ENCODE results near the gene DZIP1.

DZIP1 gene

GRCh38 chr13:95593462-95593861 is 51.0 kb downstream of the DZIP1 start:
- no peak for TF ChIP-seq REST (IDR thresholded peaks at IDR 0.05; ENCODE audit: insufficient read depth in 1 of 2, low read depth in 2 of 2, low read length in 2 of 2)
- no peak for TF ChIP-seq TAF1 (IDR thresholded peaks at IDR 0.05; ENCODE audit: borderline replicate concordance, insufficient read depth, low read length)
- TF ChIP-seq POLR2AphosphoS5 (IDR thresholded peaks at IDR 0.05; ENCODE audit: low read depth, low read length) = no peak
- TF ChIP-seq SIN3A (IDR thresholded peaks at IDR 0.05; ENCODE audit: borderline replicate concordance, insufficient read depth, low read length) = no peak
- no peak for TF ChIP-seq FOXP2 (optimal IDR thresholded peaks at IDR 0.05; ENCODE audit: borderline replicate concordance, extremely low read depth, extremely low read length, insufficient read depth)

GRCh38 chr13:95588721-95589120 is 55.8 kb downstream of the DZIP1 start:
- TF ChIP-seq REST (IDR thresholded peaks at IDR 0.05; ENCODE audit: insufficient read depth in 1 of 2, low read depth in 2 of 2, low read length in 2 of 2) (no peak), SIN3A (IDR thresholded peaks at IDR 0.05; ENCODE audit: borderline replicate concordance, insufficient read depth, low read length) (no peak), FOXP2 (optimal IDR thresholded peaks at IDR 0.05; ENCODE audit: borderline replicate concordance, extremely low read depth, extremely low read length, insufficient read depth) (no peak), POLR2AphosphoS5 (IDR thresholded peaks at IDR 0.05; ENCODE audit: low read depth, low read length) (no peak), TAF1 (IDR thresholded peaks at IDR 0.05; ENCODE audit: borderline replicate concordance, insufficient read depth, low read length) (no peak)

GRCh38 chr13:95588134-95588533 is 56.4 kb downstream of the DZIP1 start:
- TF ChIP-seq POLR2AphosphoS5 (IDR thresholded peaks at IDR 0.05; ENCODE audit: low read depth, low read length) (no peak), SIN3A (IDR thresholded peaks at IDR 0.05; ENCODE audit: borderline replicate concordance, insufficient read depth, low read length) (no peak), FOXP2 (optimal IDR thresholded peaks at IDR 0.05; ENCODE audit: borderline replicate concordance, extremely low read depth, extremely low read length, insufficient read depth) (no peak), TAF1 (IDR thresholded peaks at IDR 0.05; ENCODE audit: borderline replicate concordance, insufficient read depth, low read length) (no peak), REST (IDR thresholded peaks at IDR 0.05; ENCODE audit: insufficient read depth in 1 of 2, low read depth in 2 of 2, low read length in 2 of 2) (no peak)

- TF ChIP-seq SIN3A (IDR thresholded peaks at IDR 0.05; ENCODE audit: borderline replicate concordance, insufficient read depth, low read length) (no peak), TAF1 (IDR thresholded peaks at IDR 0.05; ENCODE audit: borderline replicate concordance, insufficient read depth, low read length) (no peak), POLR2AphosphoS5 (IDR thresholded peaks at IDR 0.05; ENCODE audit: low read depth, low read length) (no peak), REST (IDR thresholded peaks at IDR 0.05; ENCODE audit: insufficient read depth in 1 of 2, low read depth in 2 of 2, low read length in 2 of 2) (no peak), FOXP2 (optimal IDR thresholded peaks at IDR 0.05; ENCODE audit: borderline replicate concordance, extremely low read depth, extremely low read length, insufficient read depth) (no peak)
These were observed 58.6 kb downstream of the DZIP1 start for GRCh38 chr13:95585867-95586266.

GRCh38 chr13:95579303-95579702 is 65.2 kb downstream of the DZIP1 start:
- no peak for TF ChIP-seq FOXP2 (optimal IDR thresholded peaks at IDR 0.05; ENCODE audit: borderline replicate concordance, extremely low read depth, extremely low read length, insufficient read depth)
- TF ChIP-seq REST (IDR thresholded peaks at IDR 0.05; ENCODE audit: insufficient read depth in 1 of 2, low read depth in 2 of 2, low read length in 2 of 2) = no peak
- no peak for TF ChIP-seq SIN3A (IDR thresholded peaks at IDR 0.05; ENCODE audit: borderline replicate concordance, insufficient read depth, low read length)
- no peak for TF ChIP-seq TAF1 (IDR thresholded peaks at IDR 0.05; ENCODE audit: borderline replicate concordance, insufficient read depth, low read length)
- TF ChIP-seq POLR2AphosphoS5 (IDR thresholded peaks at IDR 0.05; ENCODE audit: low read depth, low read length) = no peak

All from PFSK-1 (cell line).